Measurements from ENCODE around the gene TMEM150A. TPM values are rescaled to one million over a fixed set of nuclear protein-coding genes. Genes with fewer than 3 reads are reported as not detected.

Gene TMEM150A
- total RNA-seq, 2 donors from 2014 or later = 17.4 to 32.3 TPM

GRCh38 chr2:85601771-85602475, 575 bp downstream of the TMEM150A start:
- H3K4me3 ChIP-seq = peak overlapping the region; percentile 74 to 81
- no peaks in the 10 kb centered on the region for H3K36me3 ChIP-seq
- H3K27ac ChIP-seq = peak overlapping the region; percentile 87 to 90
- WGBS = 5% methylated on average over 34 of the region's 36 CpGs
- no peaks in the 10 kb centered on the region for H3K27me3 ChIP-seq (replicated peaks; ENCODE audit: insufficient read depth)
- intact Hi-C loops (cut with DNase I) = no loop called here
- H3K9me3 ChIP-seq = no peaks in the 10 kb centered on the region
- peak; percentile 64 for DNase-seq (ENCODE audit: low spot score)
- no peak for TF ChIP-seq POLR2A (IDR thresholded peaks at IDR 0.05)
- TF ChIP-seq CTCF (IDR thresholded peaks at IDR 0.05) = no peak
- TF ChIP-seq POLR2AphosphoS5 (IDR thresholded peaks at IDR 0.05) = no peak
- H3K4me1 ChIP-seq (replicated peaks) = peaks cover 15% of the 10 kb centered on the region

GRCh38 chr2:85600951-85601770, 1.3 kb downstream of the TMEM150A start:
- no peak for DNase-seq (ENCODE audit: low spot score)
- peak overlapping the region; percentile 87 to 90 for H3K27ac ChIP-seq
- H3K4me1 ChIP-seq (replicated peaks) = peaks cover 16% of the 10 kb centered on the region
- peak overlapping the region in 1 of 2 donors; percentile 81 for H3K4me3 ChIP-seq
- no peaks in the 10 kb centered on the region for H3K9me3 ChIP-seq
- no peaks in the 10 kb centered on the region for H3K27me3 ChIP-seq (replicated peaks; ENCODE audit: insufficient read depth)
- no peak for TF ChIP-seq CTCF (IDR thresholded peaks at IDR 0.05)
- intact Hi-C loops (cut with DNase I) = no loop called here
- 63% methylated on average over 6 of the region's 6 CpGs for WGBS
- no peaks in the 10 kb centered on the region for H3K36me3 ChIP-seq

- no peaks in the 10 kb centered on the region for H3K36me3 ChIP-seq
- H3K9me3 ChIP-seq = no peaks in the 10 kb centered on the region
- H3K4me3 ChIP-seq = no peak overlapping the region
- DNase-seq (ENCODE audit: low spot score) = no peak
- peaks cover 16% of the 10 kb centered on the region for H3K4me1 ChIP-seq (replicated peaks)
- WGBS = 90% methylated on average over 3 of the region's 3 CpGs
- no peaks in the 10 kb centered on the region for H3K27me3 ChIP-seq (replicated peaks; ENCODE audit: insufficient read depth)
- H3K27ac ChIP-seq = no peak overlapping the region
- intact Hi-C loops (cut with DNase I) = no loop called here
- TF ChIP-seq CTCF (IDR thresholded peaks at IDR 0.05) (no peak), POLR2A (IDR thresholded peaks at IDR 0.05) (no peak), POLR2AphosphoS5 (IDR thresholded peaks at IDR 0.05) (no peak)
Measured at GRCh38 chr2:85600235-85600575, 2.3 kb downstream of the TMEM150A start.

GRCh38 chr2:85599468-85600234, 2.8 kb downstream of the TMEM150A start:
- Histone ChIP-seq H3K36me3 (no peaks in the 10 kb centered on the region), H3K27me3 (replicated peaks; ENCODE audit: insufficient read depth) (no peaks in the 10 kb centered on the region), H3K9me3 (no peaks in the 10 kb centered on the region), H3K27ac (no peak overlapping the region), H3K4me3 (no peak overlapping the region), H3K4me1 (replicated peaks) (peaks cover 13% of the 10 kb centered on the region)
- WGBS = 67% methylated on average over 17 of the region's 17 CpGs
- no peak for DNase-seq (ENCODE audit: low spot score)
- intact Hi-C loops (cut with DNase I) = loop anchor here (5.0 kb wide), 1 partner anchor 37 kb away; the partner anchor contains the start of gene GGCX
- TF ChIP-seq POLR2A (IDR thresholded peaks at IDR 0.05) = no peak
- no peak for TF ChIP-seq CTCF (IDR thresholded peaks at IDR 0.05)
- TF ChIP-seq POLR2AphosphoS5 (IDR thresholded peaks at IDR 0.05) = no peak

Data from prostate gland (tissue), 2 donors.